HepG2 (cell line): ENCODE measurements around the gene NUDT6.

Experiments used
- ATF1 ChIP-seq: IDR thresholded peaks from 2 replicates; pipeline ENCODE4 v1.6.1; 2016; ENCODE audit warnings: mild to moderate bottlenecking, control low read depth
- BHLHE40 ChIP-seq: IDR thresholded peaks from 2 replicates; pipeline ENCODE4 v1.6.1; 2011; ENCODE audit warnings: low read length, improper control_type of control experiment
- CEBPB ChIP-seq: IDR thresholded peaks from 2 replicates; pipeline ENCODE4 v1.6.1; 2011; ENCODE audit warnings: low read depth, low read length, improper control_type of control experiment, borderline replicate concordance
- HDAC6 ChIP-seq: fragments of 200-600 bp; sonication (generic); IDR thresholded peaks from 2 replicates; pipeline ENCODE4 v1.7.0; 2017; ENCODE audit warnings: mild to moderate bottlenecking, antibody characterized with exemption, low read length, low read depth
- POLR2AphosphoS2 ChIP-seq: IDR thresholded peaks from 2 replicates; pipeline ENCODE4 v1.6.1; 2011; ENCODE audit warnings: low read depth, low read length, improper control_type of control experiment
- RBFOX2 ChIP-seq: fragments of 200-400 bp; formaldehyde crosslinking; IDR thresholded peaks from 2 replicates; pipeline ENCODE4 v1.6.1; 2017; ENCODE audit warnings: low read depth, mild to moderate bottlenecking, low read length
- SMAD3 ChIP-seq: sonication (generic); formaldehyde crosslinking; IDR thresholded peaks from 2 replicates; pipeline ENCODE4 v1.4.0; 2020; ENCODE audit warnings: missing genetic modification reagents
- SUZ12 ChIP-seq: fragments of 150-350 bp; IDR thresholded peaks from 2 replicates; pipeline ENCODE4 v1.6.1; 2014; ENCODE audit warnings: low read depth, low read length
- TCF12 ChIP-seq, 2 experiments: fragments of 450-650 bp in 1 of 2; sonication (generic) in 1 of 2; formaldehyde crosslinking in 1 of 2; IDR thresholded peaks; 2 replicates each; pipeline versions ENCODE4 v1.6.1 to v1.8.0; 2017 to 2022; ENCODE audit warnings: antibody characterized with exemption in 1 of 2, mild to moderate bottlenecking in 1 of 2, missing genetic modification reagents in 1 of 2, moderate library complexity in 1 of 2
- ZBTB33 ChIP-seq: sonication (generic); formaldehyde crosslinking; IDR thresholded peaks from 2 replicates; pipeline ENCODE4 v1.4.0; 2020; ENCODE audit warnings: missing genetic modification reagents
- ZBTB43 ChIP-seq: sonication (generic); formaldehyde crosslinking; conservative IDR thresholded peaks from 2 replicates; pipeline ENCODE4 v1.4.0; 2020; ENCODE audit warnings: missing genetic modification reagents
- ZNF558 ChIP-seq: sonication (generic); formaldehyde crosslinking; IDR thresholded peaks from 2 replicates; pipeline ENCODE4 v1.9.0; 2022; ENCODE audit warnings: mild to moderate bottlenecking, missing genetic modification reagents, borderline replicate concordance
- TF ChIP-seq, protein P1 (sequence below): sonication (generic); formaldehyde crosslinking; IDR thresholded peaks from 2 replicates; pipeline ENCODE4 v1.5.0; 2020; ENCODE audit warnings: mild to moderate bottlenecking, missing genetic modification reagents, moderate library complexity
- TF ChIP-seq, protein P2 (sequence below): sonication (generic); formaldehyde crosslinking; IDR thresholded peaks from 2 replicates; pipeline ENCODE4 v1.9.0; 2021; ENCODE audit warnings: mild to moderate bottlenecking, missing genetic modification reagents

DNA sequence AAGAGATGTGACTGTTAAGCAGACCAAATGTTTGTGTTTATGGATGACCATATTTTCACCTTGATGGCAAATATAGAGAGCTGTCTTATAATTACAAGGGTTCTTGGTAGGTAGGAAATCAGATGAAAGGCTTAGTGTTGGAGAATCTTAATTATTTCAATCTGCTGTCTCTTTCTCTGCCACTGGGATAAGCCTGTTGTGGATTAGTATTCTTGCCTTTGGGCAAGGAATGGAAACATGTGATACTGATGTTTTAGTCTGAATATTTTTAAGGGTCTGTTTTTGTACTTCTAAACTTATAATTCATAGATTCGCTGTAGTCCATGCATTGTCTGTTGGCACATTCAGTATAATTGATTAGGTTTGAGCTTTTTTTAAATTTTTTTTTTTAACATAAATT, 23.7 kb upstream of the NUDT6 start:
- no peak for TF ChIP-seq HDAC6
- no peak for TF ChIP-seq ATF1 (CRISPR knock-in tag)
- TF ChIP-seq, protein P1, sequence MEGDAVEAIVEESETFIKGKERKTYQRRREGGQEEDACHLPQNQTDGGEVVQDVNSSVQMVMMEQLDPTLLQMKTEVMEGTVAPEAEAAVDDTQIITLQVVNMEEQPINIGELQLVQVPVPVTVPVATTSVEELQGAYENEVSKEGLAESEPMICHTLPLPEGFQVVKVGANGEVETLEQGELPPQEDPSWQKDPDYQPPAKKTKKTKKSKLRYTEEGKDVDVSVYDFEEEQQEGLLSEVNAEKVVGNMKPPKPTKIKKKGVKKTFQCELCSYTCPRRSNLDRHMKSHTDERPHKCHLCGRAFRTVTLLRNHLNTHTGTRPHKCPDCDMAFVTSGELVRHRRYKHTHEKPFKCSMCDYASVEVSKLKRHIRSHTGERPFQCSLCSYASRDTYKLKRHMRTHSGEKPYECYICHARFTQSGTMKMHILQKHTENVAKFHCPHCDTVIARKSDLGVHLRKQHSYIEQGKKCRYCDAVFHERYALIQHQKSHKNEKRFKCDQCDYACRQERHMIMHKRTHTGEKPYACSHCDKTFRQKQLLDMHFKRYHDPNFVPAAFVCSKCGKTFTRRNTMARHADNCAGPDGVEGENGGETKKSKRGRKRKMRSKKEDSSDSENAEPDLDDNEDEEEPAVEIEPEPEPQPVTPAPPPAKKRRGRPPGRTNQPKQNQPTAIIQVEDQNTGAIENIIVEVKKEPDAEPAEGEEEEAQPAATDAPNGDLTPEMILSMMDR (CRISPR knock-in tag), result no peak
- no peak for TF ChIP-seq SUZ12
- no peak for TF ChIP-seq ZBTB33 (CRISPR knock-in tag)
- no peak for TF ChIP-seq BHLHE40
- TF ChIP-seq TCF12 (IDR thresholded peaks at IDR 0.05), result no peak
- TF ChIP-seq TCF12 (CRISPR knock-in tag; IDR thresholded peaks at IDR 0.05), result no peak
- no peak for TF ChIP-seq ZNF558 (CRISPR knock-in tag)
- TF ChIP-seq ZBTB43 (CRISPR knock-in tag), result no peak
- TF ChIP-seq, protein P2, sequence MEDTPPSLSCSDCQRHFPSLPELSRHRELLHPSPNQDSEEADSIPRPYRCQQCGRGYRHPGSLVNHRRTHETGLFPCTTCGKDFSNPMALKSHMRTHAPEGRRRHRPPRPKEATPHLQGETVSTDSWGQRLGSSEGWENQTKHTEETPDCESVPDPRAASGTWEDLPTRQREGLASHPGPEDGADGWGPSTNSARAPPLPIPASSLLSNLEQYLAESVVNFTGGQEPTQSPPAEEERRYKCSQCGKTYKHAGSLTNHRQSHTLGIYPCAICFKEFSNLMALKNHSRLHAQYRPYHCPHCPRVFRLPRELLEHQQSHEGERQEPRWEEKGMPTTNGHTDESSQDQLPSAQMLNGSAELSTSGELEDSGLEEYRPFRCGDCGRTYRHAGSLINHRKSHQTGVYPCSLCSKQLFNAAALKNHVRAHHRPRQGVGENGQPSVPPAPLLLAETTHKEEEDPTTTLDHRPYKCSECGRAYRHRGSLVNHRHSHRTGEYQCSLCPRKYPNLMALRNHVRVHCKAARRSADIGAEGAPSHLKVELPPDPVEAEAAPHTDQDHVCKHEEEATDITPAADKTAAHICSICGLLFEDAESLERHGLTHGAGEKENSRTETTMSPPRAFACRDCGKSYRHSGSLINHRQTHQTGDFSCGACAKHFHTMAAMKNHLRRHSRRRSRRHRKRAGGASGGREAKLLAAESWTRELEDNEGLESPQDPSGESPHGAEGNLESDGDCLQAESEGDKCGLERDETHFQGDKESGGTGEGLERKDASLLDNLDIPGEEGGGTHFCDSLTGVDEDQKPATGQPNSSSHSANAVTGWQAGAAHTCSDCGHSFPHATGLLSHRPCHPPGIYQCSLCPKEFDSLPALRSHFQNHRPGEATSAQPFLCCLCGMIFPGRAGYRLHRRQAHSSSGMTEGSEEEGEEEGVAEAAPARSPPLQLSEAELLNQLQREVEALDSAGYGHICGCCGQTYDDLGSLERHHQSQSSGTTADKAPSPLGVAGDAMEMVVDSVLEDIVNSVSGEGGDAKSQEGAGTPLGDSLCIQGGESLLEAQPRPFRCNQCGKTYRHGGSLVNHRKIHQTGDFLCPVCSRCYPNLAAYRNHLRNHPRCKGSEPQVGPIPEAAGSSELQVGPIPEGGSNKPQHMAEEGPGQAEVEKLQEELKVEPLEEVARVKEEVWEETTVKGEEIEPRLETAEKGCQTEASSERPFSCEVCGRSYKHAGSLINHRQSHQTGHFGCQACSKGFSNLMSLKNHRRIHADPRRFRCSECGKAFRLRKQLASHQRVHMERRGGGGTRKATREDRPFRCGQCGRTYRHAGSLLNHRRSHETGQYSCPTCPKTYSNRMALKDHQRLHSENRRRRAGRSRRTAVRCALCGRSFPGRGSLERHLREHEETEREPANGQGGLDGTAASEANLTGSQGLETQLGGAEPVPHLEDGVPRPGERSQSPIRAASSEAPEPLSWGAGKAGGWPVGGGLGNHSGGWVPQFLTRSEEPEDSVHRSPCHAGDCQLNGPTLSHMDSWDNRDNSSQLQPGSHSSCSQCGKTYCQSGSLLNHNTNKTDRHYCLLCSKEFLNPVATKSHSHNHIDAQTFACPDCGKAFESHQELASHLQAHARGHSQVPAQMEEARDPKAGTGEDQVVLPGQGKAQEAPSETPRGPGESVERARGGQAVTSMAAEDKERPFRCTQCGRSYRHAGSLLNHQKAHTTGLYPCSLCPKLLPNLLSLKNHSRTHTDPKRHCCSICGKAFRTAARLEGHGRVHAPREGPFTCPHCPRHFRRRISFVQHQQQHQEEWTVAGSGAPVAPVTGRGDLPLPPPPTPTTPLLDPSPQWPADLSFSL (CRISPR knock-in tag), result no peak
- TF ChIP-seq POLR2AphosphoS2, result no peak
- TF ChIP-seq CEBPB, result no peak
- no peak for TF ChIP-seq RBFOX2
- no peak for TF ChIP-seq SMAD3 (CRISPR knock-in tag)
